Fibroblast of lung (primary cell): ENCODE results near the gene CCNY. TPM values are rescaled to one million over a fixed set of nuclear protein-coding genes. Genes with fewer than 3 reads are reported as not detected.

Source experiments
- DNase-seq, 2 donors: peaks; one replicate each; pipeline versions ENCODE4 v3.0.0 to v3.0.0-alpha.2; 2010; ENCODE audit warnings: low read depth in 2 of 2
- H2AFZ ChIP-seq: 2 replicates; pipeline ENCODE4 v1.5.1; 2012; ENCODE audit warnings: low read length, control low read depth, inconsistent platforms
- H3K27ac ChIP-seq: 2 replicates; pipeline ENCODE4 v1.5.1; 2011; ENCODE audit warnings: low read length, control low read depth; ENCODE audit not compliant: insufficient read depth
- H3K27me3 ChIP-seq: 2 replicates; pipeline ENCODE4 v1.5.1; 2011; ENCODE audit warnings: mild to moderate bottlenecking, low read length; ENCODE audit not compliant: control insufficient read depth, insufficient read depth
- H3K36me3 ChIP-seq: 2 replicates; pipeline ENCODE4 v1.5.1; 2011; ENCODE audit warnings: low read length; ENCODE audit not compliant: control insufficient read depth, insufficient read depth
- H3K4me1 ChIP-seq: 2 replicates; pipeline ENCODE4 v1.5.1; 2011; ENCODE audit warnings: low read length; ENCODE audit not compliant: control insufficient read depth, insufficient read depth; ENCODE audit errors: extremely low read depth
- H3K4me2 ChIP-seq: 2 replicates; pipeline ENCODE4 v1.5.1; 2011; ENCODE audit warnings: low read length, control low read depth; ENCODE audit not compliant: insufficient read depth; ENCODE audit errors: extremely low read depth
- H3K4me3 ChIP-seq, 4 experiments: fragments of 200-600 bp in 1 of 4; sonication (generic) in 1 of 4; replicated peaks in 1 of 4; 2 replicates each; pipeline ENCODE4 v1.5.1; 2011 to 2016; ENCODE audit warnings: low read length in 4 of 4, low read depth in 3 of 4, mild to moderate bottlenecking in 3 of 4, control low read depth in 2 of 4, inconsistent platforms in 1 of 4, mixed read lengths in 1 of 4; ENCODE audit not compliant: insufficient read depth in 1 of 4; ENCODE audit errors: control extremely low read depth in 1 of 4
- H3K79me2 ChIP-seq: 2 replicates; pipeline ENCODE4 v1.5.1; 2012; ENCODE audit warnings: mild to moderate bottlenecking, low read length, inconsistent platforms; ENCODE audit not compliant: control insufficient read depth, insufficient read depth
- H3K9ac ChIP-seq: 2 replicates; pipeline ENCODE4 v1.5.1; 2011; ENCODE audit warnings: mild to moderate bottlenecking, low read length, control low read depth; ENCODE audit not compliant: insufficient read depth
- H3K9me3 ChIP-seq: 2 replicates; pipeline ENCODE4 v1.5.1; 2012; ENCODE audit warnings: low read depth, low read length; ENCODE audit not compliant: control insufficient read depth, insufficient read depth
- H4K20me1 ChIP-seq: 2 replicates; pipeline ENCODE4 v1.5.1; 2011; ENCODE audit warnings: low read length; ENCODE audit not compliant: control insufficient read depth, insufficient read depth; ENCODE audit errors: extremely low read depth
- CTCF ChIP-seq, 2 donors: IDR thresholded peaks in 1 of 2; conservative IDR thresholded peaks in 1 of 2; 1 replicate in 1 of 2; 2 replicates in 1 of 2; pipeline ENCODE4 v1.5.1; 2011 to 2012; ENCODE audit warnings: low read length in 2 of 2, control low read depth in 1 of 2, inconsistent platforms in 1 of 2, low read depth in 1 of 2, mild to moderate bottlenecking in 1 of 2
- EZH2 ChIP-seq: IDR thresholded peaks from 2 replicates; pipeline ENCODE4 v1.5.1; 2012; ENCODE audit warnings: low read length, control low read depth, mild to moderate bottlenecking; ENCODE audit errors: missing control alignments
- polyA plus RNA-seq, 2 donors: library from polyadenylated mRNA; depleted of rRNA in 1 of 2; stranded (reverse) in 1 of 2; unstranded in 1 of 2; fragments of >200 nt; gene quantifications; 2 replicates each; pipeline ENCODE4 v1.2.1, GENCODE V29; 2011 to 2012; ENCODE audit warnings: missing spikeins in 1 of 2
- total RNA-seq: library from RNA; depleted of rRNA; stranded (reverse); fragments of >200 nt; gene quantifications from 2 replicates; pipeline ENCODE4 v1.2.1, GENCODE V29; 2014

The CCNY gene
- total and polyA plus RNA-seq, 2 donors (not counting 1 experiment from before 2014, with no cell fraction given), result 34.7 to 66.4 TPM

GRCh38 chr10:35341521-35341920, 5.2 kb downstream of the CCNY start:
- Histone ChIP-seq H3K9ac (no peak overlapping the region), H3K4me3 (no peak overlapping the region), H3K27ac (no peak overlapping the region), H3K79me2 (peaks cover 73% of the 10 kb centered on the region), H3K4me2 (no peak overlapping the region), H4K20me1 (peaks cover 5% of the 10 kb centered on the region), H2AFZ (no peak overlapping the region), H3K27me3 (no peaks in the 10 kb centered on the region), H3K36me3 (no peaks in the 10 kb centered on the region), H3K9me3 (no peaks in the 10 kb centered on the region), H3K4me1 (peaks cover 2% of the 10 kb centered on the region)
- TF ChIP-seq EZH2 (no peak), CTCF (conservative IDR thresholded peaks at IDR 0.05 in 1 of 2, IDR thresholded peaks at IDR 0.05 in 1 of 2; ENCODE audit: low read depth in 1 of 2, low read length in 2 of 2) (no peak)
- no peak for DNase-seq

- TF ChIP-seq EZH2, result no peak
- TF ChIP-seq CTCF (conservative IDR thresholded peaks at IDR 0.05 in 1 of 2, IDR thresholded peaks at IDR 0.05 in 1 of 2; ENCODE audit: low read depth in 1 of 2, low read length in 2 of 2), result no peak
- H3K27me3 ChIP-seq, result no peaks in the 10 kb centered on the region
- H4K20me1 ChIP-seq, result peaks cover 5% of the 10 kb centered on the region
Measured at GRCh38 chr10:35342183-35342753, 6.0 kb downstream of the CCNY start.

GRCh38 chr10:35343739-35344138, 7.4 kb downstream of the CCNY start:
- no peaks in the 10 kb centered on the region for H3K27me3 ChIP-seq
- H3K9me3 ChIP-seq, result no peaks in the 10 kb centered on the region
- no peak for DNase-seq
- peaks cover 2% of the 10 kb centered on the region for H4K20me1 ChIP-seq
- H3K9ac ChIP-seq, result no peak overlapping the region
- no peak overlapping the region for H3K4me3 ChIP-seq
- peaks cover 70% of the 10 kb centered on the region for H3K79me2 ChIP-seq
- TF ChIP-seq EZH2, result no peak
- no peak for TF ChIP-seq CTCF (conservative IDR thresholded peaks at IDR 0.05 in 1 of 2, IDR thresholded peaks at IDR 0.05 in 1 of 2; ENCODE audit: low read depth in 1 of 2, low read length in 2 of 2)
- H3K4me1 ChIP-seq, result peaks cover 2% of the 10 kb centered on the region
- H3K36me3 ChIP-seq, result no peaks in the 10 kb centered on the region
- H2AFZ ChIP-seq, result no peak overlapping the region
- no peak overlapping the region for H3K27ac ChIP-seq
- H3K4me2 ChIP-seq, result no peak overlapping the region

More at GRCh38 chr10:35342183-35342753, 6.0 kb downstream of the CCNY start:
- Histone ChIP-seq H3K4me1 (peaks cover 2% of the 10 kb centered on the region), H3K9me3 (no peaks in the 10 kb centered on the region), H3K9ac (no peak overlapping the region), H3K79me2 (peaks cover 75% of the 10 kb centered on the region), H3K36me3 (no peaks in the 10 kb centered on the region), H3K27ac (no peak overlapping the region), H2AFZ (no peak overlapping the region), H3K4me3 (no peak overlapping the region), H3K4me2 (no peak overlapping the region)
- no peak for DNase-seq
